NK-92 (cell line): Measurements from ENCODE around the gene ASB18.

Experiments
- DNase-seq: peaks from one replicate; lab custom pipeline; 2025; ENCODE audit not compliant: unreplicated experiment; lab: John Stamatoyannopoulos, UW

The ASB18 gene

DNA sequence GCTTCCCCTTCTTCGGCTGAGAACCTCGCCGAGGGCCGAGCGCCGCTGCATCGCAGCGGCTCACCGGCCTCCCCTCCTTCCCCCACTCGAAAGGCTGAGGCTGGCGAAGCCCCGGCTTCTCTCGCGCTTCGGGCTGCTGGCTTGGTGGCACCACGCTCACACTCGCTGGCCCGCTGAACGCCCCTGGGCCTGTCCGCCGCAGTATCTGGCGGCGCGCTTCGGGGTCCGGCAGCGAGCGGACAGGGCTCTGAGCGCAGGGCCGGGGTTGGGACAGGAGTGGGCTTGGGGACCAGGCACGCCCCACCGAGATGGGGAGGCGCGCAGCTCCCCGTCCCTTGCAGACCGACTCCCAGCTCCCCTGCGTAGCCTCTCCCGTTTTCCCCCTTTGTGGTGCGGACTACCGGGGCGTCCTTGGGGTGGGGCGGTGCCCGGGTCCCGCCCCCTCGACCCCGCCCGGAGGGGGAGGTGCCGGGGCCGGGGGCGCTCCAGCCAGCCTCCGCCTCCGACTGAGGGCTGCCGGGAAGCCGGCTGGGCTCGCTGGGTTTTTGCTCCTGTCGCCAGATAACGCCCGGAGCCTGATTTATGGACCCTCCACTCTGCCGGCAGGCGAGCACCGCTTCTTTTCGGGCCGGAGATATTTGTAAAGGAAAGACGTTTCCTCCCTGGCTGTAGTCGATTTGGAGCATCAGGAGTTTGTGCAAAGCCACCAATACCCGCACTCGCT is 99.8 kb downstream of the ASB18 start:
- no peak for DNase-seq

DNA sequence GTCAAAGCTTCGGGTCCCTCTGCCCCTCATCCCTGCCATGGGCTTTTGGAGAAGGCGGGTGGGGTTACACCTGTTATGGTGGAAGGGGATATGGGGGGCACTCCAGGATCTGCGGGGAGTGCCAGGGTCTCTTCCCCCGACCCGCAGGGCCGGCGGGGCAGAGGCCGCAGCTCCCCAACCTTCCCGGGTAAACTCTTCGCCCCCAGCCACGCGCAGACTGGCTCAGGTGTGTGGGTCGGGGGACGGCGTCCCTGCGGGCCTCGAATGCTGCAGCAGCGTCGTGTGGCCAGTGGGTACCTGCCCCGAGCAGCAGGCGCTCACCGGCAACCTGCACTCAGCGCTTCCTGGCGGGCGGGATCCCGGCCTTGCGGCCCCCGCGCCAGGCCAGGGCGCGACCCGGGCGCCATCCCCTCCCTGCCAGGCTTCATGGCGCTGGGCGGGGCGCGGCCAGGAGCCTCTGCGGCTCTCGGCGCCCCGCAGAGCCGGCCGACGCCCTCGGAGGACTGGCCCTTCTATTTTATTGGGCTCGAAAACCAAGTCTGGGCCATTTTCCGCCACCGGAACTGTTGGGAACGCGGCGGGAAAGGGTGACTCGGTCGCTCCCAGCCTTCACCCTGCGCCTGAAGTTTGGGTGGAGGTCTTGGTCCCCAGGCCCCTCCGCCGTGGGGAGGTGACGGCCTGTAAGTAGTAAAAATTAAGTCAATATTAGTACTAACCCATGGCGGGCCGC is 100.6 kb downstream of the ASB18 start:
- DNase-seq = no peak

DNA sequence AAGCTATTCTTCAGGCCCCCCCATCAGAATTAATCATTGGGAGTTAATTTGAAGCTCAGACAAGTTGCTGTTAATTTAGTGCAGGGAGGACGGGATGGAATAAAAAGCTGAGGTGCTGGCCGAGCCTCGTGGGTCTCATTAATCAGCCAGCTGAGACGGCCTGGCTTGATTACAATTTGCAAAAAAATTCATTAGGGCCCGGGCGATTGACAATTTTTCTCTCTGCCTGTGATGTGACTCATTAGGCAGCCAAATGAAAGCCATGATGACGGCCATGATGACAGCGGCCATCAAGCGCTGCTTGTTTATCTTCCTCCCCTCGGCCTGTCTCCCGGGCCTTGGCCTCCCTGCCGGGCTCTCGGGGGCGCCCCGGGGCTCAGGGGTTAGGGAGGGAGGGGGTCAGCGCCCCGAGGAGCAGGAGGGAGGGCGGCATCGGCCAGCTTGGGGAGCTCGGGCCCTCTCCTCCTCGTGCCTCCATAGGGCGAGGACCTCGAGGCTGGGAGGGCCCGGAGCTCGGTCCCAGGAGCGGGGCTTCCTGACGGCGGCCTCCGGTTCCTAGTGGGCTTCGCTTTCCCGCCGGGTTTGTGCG is 101.2 kb downstream of the ASB18 start:
- DNase-seq = no peak

DNA sequence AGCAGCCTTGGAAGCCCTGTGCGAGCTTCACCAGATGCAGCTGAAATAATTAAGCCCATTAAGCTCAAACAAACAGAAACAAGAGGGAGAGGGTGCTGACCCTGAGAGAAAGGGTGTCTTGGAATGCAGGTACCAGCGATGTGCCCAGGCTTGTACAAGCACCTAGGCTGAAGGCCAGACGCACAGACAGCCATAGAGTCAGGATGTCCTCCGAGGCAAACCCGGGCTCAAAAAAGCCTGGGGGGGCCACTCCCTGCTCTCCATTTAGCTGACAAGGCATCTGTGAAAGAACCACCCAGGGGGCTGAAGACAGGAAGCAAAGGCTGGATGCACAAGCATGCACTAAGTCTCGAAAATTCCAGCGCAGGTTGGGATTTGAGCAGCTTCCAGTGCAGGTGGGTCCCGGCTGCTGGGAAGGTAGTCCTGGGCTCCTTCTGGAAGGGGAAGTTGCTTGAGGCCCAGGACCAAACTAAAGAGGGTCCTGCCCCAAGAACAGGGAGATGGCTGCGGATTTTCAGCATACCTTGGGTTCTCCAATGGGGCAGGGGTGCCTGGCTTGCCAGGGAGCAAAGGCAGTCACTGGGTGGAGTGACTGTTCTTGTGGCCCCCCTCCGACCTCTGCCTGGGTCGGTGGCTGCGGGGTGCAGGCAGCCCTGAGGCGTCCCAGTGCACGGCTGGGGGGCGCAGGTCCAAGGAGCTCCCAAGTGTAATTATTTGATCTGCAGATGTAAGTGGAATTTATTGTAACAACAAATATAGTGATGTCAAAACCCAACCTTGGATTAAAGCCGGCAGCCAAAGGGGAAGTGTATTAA is 102.0 kb downstream of the ASB18 start:
- DNase-seq = no peak

DNA sequence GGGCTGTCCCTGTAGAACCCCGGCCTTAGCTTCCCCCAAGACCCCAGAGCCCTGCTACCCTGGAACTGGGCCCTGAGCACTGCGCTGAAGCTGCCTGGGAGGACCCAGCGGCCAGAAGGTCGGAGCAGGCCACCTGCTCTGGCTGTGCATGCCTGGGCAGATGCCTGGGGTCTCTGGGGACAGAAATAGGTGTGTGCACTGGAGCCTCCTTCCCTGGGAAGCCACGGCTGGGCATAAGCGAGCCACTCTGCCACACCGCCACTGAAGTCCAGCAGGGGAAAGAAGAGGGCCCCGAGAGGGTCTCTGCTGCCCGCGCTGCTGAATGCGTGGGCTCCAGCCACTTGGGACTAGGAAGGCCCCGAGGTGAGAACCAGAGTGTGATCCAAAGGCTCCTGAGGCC is 102.7 kb downstream of the ASB18 start:
- no peak for DNase-seq

DNA sequence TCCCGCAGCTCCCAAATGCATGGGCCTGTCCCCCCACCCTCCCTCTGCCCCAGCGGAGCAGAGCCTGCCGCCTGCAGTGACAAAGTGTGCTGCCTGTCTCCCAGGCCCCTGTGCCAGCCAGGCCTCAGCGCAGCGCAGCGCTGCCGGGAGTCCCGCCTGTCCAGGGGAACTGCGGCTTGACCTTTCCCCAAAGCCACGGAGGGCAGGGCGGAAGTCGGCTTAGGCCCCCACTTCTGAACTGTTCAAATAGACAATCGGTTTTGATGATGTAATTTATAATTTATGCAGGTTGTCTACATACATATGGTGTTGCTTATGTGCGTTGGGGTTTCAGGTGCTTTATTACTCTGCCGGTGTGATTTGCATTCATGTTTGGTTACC is 103.1 kb downstream of the ASB18 start:
- DNase-seq = no peak

DNA sequence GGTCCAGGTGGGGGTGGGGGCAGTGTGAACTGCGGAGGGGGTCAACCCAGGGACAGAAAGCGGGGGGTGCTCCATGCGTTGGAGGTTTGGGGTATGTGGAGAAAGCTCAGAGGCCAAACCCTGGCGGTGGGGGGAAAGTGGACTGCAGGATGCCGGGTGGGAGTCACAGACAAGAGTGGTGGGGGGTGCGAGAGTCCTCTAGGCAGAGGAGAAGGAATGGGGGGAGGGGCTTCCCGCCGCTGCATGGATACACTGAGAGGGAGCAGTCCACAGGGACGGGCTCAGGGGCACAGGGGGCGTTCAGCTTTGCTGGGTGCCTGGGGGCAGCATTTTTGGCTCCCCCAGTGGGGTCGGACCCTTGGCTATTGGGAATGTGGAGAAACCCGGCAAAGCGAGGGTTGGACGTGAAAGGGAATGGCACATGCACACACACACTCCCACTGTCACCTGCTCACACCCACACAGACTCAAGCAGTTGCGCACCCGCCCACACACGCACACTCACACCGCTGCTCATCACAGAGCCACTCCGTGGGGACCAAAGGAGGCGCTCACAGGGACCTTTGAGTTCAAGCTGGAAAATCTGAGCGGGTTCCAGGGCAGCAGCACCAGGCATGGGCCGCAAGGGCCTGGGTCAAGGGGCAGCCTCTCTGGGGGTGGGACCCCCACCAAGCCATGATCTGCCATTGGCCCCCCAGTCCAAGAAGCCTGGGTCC is 103.7 kb downstream of the ASB18 start:
- DNase-seq = no peak

DNA sequence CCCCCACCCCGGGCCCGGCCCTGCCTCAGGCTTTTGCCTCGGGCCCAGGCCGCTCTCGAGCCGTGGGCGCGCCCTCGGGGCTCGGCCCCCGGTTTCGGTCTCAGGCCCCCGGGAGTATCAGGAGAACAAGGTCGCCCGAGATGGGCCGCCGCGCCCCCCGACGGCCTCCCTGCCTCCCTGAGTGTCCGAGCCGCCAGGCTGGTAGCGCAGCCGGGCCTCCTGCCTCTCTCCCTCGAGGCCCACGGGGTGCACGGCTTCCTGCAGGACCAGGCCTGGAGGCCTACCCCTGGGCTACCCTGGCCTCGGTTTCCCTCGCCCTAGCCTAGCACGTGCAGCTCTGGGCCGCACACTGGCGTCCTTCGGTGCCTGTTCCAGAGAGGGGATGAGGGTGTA is 104.4 kb downstream of the ASB18 start:
- no peak for DNase-seq

DNA sequence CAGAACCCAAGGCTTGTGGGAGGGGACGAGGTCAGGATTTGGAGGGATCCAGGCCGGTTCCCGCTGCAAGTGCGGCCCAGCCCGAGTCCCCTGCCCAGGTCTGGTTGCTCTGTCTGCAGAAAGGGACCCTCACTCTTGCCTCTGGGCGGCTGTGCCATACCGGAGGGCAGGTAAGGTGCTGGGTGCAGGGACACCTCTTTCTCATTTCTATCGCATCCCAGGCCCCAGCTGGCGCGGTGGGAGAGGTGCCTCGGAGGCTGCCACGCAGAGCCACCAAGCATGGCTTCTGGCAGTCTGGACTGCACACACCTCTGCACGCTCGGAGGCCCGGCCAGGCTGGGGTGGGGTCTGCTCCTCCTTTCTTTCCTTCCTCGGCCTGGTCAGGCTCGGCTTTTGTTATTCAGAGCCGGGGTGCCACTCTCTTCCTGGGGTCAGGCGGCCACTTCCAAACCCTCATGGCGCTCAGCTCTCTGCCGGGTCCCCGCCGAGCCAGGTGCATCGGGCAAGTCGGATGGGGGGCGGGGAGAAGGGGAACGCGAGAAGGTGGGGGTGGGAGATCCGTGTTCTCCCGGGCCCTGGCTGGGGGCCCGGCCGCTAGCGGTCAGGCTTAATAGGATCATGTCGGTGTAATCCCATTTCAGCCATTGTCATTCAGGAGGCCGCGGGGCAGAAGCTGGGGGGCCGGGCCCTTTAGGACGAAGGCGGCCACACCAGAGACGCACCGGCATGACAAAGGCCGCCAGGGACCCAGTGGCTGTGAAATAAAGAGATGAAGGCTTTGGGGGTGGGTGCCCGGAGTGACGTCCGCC is 105.0 kb downstream of the ASB18 start:
- no peak for DNase-seq

DNA sequence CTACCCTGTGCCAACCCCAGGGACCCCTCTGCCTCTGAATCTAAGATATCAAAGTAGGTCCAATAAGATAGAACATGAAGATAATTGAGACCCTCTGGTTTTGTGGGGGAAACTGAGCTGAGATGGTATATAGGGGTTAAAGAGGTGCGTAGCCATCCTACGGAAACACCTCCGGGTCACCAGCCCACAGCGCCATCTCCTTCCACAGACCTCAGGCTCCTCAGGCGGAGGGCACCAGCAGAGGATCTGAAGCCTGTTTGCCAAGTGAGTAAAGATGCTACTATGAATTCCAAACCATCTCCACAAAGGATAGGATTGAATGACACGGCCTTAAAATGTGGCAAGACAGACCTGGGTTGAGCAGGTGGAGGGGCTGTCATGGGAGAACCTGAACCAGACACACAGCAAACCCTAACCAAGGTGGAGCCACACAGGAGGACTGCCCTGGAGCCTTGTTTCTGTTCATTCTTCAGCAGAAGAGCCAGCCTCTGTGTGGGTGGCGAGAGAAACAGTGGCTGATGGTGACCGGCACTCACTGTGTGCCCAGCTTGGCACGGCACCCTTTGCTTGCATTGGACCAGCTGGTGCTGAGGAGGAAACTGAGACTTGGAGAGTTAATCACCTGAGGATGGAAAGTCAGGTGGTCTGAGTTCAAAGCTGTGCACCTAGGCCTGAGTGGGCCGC is 106.2 kb downstream of the ASB18 start:
- no peak for DNase-seq

DNA sequence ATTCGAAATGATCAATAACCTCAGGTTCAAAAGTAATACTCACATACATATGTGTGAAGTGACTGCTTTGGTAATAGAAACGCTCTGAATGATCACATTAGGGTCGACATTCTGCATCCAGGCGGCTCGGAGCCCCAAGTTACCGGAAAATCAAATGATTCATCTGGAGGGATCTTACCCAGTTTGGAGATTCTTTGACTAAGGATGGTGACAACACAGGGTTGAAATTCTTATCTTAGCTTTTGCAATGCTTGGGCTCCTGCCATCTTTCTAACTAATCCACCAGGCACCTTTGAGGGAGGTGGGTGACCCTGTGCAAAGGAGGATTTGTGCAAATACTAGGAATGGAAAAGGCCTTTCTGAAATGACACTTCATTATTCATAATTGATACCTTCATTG is 106.8 kb downstream of the ASB18 start:
- DNase-seq = no peak

DNA sequence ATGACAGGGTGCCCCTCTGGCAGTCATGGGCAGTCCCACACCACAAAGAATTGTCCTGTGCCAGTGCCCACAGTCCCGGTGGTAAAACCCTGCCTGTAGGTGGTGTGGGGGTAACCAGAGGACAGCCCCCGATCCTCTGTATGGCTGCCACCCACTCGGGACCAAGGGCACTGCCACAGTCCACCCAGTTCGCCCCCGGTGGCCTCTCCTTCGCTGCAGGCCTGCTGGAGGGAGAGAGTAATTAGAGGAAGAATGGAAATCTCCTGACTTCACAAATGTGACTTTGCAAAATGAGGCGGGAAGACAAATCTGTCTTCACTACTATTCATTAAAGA is 107.4 kb downstream of the ASB18 start:
- no peak for DNase-seq

DNA sequence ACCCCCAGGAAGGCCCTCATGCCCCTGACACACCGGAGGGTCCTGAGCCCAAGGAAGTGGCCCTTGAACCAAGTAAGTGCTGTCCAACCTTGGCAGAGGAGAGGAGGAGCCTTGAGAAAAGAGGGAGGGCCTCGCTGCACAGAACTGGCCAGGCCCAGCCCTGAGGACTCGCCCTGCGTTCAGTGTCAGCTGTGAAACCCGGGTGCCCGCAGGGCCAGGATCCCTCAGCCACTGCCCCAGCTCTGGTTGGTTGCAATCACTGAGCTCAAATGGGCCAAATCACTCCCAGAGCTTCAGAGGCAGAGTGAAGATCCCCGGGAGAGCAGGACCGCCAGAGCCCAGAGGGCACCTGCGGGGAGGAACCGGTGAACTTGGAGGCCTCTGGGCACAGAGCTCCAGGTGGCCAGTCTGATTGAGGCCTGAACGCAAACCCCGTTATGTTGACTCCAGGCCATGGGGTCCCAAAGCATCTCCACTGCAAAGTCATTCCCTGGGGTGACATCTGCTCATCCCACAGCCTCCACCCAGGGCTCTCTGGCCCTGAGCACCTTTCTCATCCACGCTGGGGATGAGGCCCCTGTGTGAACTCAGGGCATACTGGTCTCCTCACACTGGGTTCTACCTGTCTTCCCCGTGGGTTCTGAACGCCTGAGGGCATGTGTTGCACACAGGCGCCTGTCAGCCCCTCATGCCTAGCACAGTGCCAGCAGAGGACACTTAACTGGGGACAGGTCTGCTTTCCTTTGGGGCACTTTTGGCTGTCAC is 107.9 kb downstream of the ASB18 start:
- no peak for DNase-seq

DNA sequence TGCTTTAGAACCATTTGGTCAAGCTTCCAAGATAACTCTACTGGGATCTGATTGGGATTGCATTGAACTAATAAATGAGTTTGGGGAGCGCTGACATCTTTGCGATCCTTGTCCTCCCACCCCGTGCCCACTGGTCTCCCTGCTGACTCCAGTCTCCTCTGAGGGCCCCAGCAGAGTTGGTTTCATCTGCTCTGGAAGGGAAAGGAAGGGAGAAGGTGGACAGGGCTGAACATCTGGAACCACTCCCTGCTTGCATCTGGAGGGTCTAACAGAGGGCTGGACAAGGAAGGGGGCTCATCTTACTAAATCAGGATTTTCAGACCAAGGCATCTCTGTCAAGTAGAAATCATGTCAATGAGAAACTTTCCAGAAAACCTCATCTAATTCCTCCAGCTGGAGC is 108.8 kb downstream of the ASB18 start:
- DNase-seq = no peak

DNA sequence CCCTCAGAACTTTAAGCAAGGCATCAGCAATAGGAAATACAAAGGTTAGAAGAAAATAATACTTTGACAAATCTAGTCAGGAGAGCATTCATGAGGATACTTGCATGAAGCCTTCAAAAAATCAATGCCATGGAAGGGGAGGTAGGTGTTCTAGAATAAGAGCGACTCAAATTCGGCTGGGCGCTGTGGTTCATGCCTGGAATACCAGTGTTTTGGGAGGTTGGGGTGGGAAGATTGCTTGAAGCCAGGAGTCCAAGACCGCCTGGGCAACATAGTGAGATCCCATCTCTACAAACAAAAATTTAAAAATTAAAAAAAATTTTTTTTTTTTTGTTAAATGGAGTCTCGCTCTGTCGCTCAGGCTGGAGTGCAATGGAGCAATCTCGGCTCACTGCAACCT is 117.8 kb downstream of the ASB18 start:
- no peak for DNase-seq

DNA sequence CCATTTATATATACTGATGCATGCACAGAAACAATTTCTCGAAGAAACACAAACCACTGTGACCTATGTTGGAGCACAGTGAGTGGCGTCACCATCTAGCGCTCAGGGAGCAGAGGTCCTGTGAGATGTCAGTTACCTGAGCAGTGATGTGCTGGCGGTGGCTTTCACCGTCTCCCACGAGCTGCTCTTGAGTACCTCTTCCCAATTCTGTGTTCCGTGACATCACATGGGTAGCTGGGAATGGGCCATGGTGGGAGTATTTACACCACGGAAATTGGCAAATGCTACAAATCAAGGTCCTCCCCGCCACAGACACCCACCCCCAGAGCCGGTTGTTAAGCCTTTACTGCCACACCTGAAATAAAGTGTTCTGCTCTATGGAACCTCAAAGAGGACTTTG is 120.4 kb downstream of the ASB18 start:
- no peak for DNase-seq
